GM23338 (cell line): Measurements from ENCODE around the gene WWC1.

Experiments used
- CREB1 ChIP-seq: fragments of 250-450 bp; sonication (Bioruptor Pico); IDR thresholded peaks from 2 replicates; pipeline ENCODE4 v1.5.0; 2020; ENCODE audit warnings: low read depth, mild to moderate bottlenecking, moderate library complexity
- CTCF ChIP-seq, 2 experiments: fragments of 200-600 bp in 1 of 2; sonication (generic) in 1 of 2; conservative IDR thresholded peaks; 2 replicates each; pipeline versions ENCODE4 v1.5.1 to v1.6.1; 2016 to 2017; ENCODE audit warnings: antibody characterized with exemption in 2 of 2, low read depth in 2 of 2, mild to moderate bottlenecking in 2 of 2, moderate library complexity in 1 of 2
- POLR2AphosphoS5 ChIP-seq: IDR thresholded peaks from 2 replicates; pipeline ENCODE4 v1.6.1; 2016; ENCODE audit warnings: antibody characterized with exemption, low read depth
- REST ChIP-seq: IDR thresholded peaks from one replicate; pipeline ENCODE4 v1.6.1; 2018; ENCODE audit warnings: antibody characterized with exemption; ENCODE audit not compliant: unreplicated experiment
- ZNF331 ChIP-seq: fragments of 250-450 bp; sonication (Bioruptor Pico); IDR thresholded peaks from 2 replicates; pipeline ENCODE4 v1.5.0; 2020; ENCODE audit warnings: low read depth, mild to moderate bottlenecking, moderate library complexity
- ZNF462 ChIP-seq: fragments of 250-450 bp; sonication (Bioruptor Pico); IDR thresholded peaks from 2 replicates; pipeline ENCODE4 v1.5.0; 2020; ENCODE audit warnings: mild to moderate bottlenecking, moderate library complexity

DNA sequence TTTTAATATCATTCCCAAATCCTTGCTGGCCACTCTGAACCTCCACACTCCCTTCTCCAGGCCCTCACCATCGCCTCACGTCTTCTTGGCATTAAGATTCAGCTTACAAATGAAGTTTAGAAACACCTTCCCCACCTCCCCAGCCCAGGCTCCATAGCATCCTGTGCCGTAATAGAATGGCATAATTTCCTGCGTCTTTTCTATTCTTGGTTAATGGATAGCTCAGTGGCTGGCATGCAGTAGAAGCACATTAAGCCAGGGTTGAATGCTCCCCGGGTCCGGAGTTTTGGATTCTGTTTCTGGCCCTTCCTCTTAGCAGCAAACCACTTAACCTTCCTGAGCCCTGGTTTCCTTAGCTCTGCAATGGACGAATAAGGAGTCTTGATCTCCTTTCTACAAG, 13.8 kb downstream of the WWC1 start:
- TF ChIP-seq CTCF (conservative IDR thresholded peaks at IDR 0.05; ENCODE audit: low read depth in 2 of 2) (no peak), ZNF462 (CRISPR knock-in tag) (no peak), POLR2AphosphoS5 (no peak), REST (no peak), ZNF331 (CRISPR knock-in tag) (no peak), CREB1 (CRISPR knock-in tag) (no peak)
